Endothelial cell of umbilical vein (primary cell): Measurements from ENCODE around the gene MRPL54. TPM values are rescaled to one million over a fixed set of nuclear protein-coding genes. Genes with fewer than 3 reads are reported as not detected.

Experiments
- BruUV-seq: library from RNA; stranded (reverse); fragments of 400-500 nt; replicated peaks from 2 replicates; lab custom pipeline; 2021; lab: Mats Ljungman, UMichigan
- CTCF ChIA-PET: fragments of 300-600, 350-600 bp; sonication (Branson Sonifier 250); formaldehyde crosslinking; loops from one replicate; lab custom pipeline; 2021; ENCODE audit warnings: antibody characterized with exemption, inconsistent platforms; lab: Charles Lee
- POLR2A ChIA-PET: fragments of 300-600, 350-600 bp; sonication (Branson Sonifier 250); formaldehyde crosslinking; loops from one replicate; lab custom pipeline; 2021; ENCODE audit warnings: antibody characterized with exemption, inconsistent platforms; lab: Charles Lee
- DNase-seq: peaks from one replicate; pipeline ENCODE4 v3.0.0-alpha.2; 2011; ENCODE audit warnings: low read depth, low spot score
- FAIRE-seq: peaks from 2 replicates; lab custom pipeline; 2011; peaks lifted over from hg19 to GRCh38; lab: Jason Lieb, UNC
- H2AFZ ChIP-seq: 2 replicates; pipeline ENCODE4 v1.6.0; 2012; ENCODE audit warnings: low read depth, low read length, control low read depth, inconsistent platforms
- H3K27ac ChIP-seq: 2 replicates; pipeline ENCODE4 v1.5.1; 2011; ENCODE audit warnings: low read depth, mild to moderate bottlenecking, control low read depth, low read length, moderate library complexity; ENCODE audit not compliant: insufficient read depth
- H3K27me3 ChIP-seq, 2 experiments: 2 replicates each; pipeline versions ENCODE4 v1.6.0 to v1.6.1; 2011; ENCODE audit warnings: low read length in 2 of 2, mixed read lengths in 1 of 2; ENCODE audit not compliant: control insufficient read depth in 2 of 2, insufficient read depth in 2 of 2
- H3K36me3 ChIP-seq, 2 experiments: 2 replicates in 1 of 2; 3 replicates in 1 of 2; pipeline ENCODE4 v1.5.1; 2011; ENCODE audit warnings: low read length in 2 of 2, mild to moderate bottlenecking in 1 of 2, moderate library complexity in 1 of 2; ENCODE audit not compliant: control insufficient read depth in 2 of 2, insufficient read depth in 2 of 2; ENCODE audit errors: extremely low read depth in 1 of 2
- H3K4me1 ChIP-seq: 3 replicates; pipeline ENCODE4 v1.5.1; 2011; ENCODE audit warnings: mild to moderate bottlenecking, low read length; ENCODE audit not compliant: control insufficient read depth, insufficient read depth; ENCODE audit errors: extremely low read depth
- H3K4me2 ChIP-seq: 2 replicates; pipeline ENCODE4 v1.6.1; 2011; ENCODE audit warnings: low read length, control low read depth, mixed read lengths; ENCODE audit not compliant: insufficient read depth
- H3K4me3 ChIP-seq, 3 experiments: fragments of 200-600 bp in 1 of 3; sonication (generic), shearing (Covaris generic) in 1 of 3; replicated peaks in 1 of 3; 2 replicates each; pipeline ENCODE4 v1.5.1; 2011 to 2016; ENCODE audit warnings: control low read depth in 3 of 3, low read length in 3 of 3, mild to moderate bottlenecking in 2 of 3, inconsistent platforms in 1 of 3, low read depth in 1 of 3, moderate library complexity in 1 of 3; ENCODE audit not compliant: insufficient read depth in 1 of 3
- H3K79me2 ChIP-seq: 2 replicates; pipeline ENCODE4 v1.6.0; 2012; ENCODE audit warnings: low read length, inconsistent platforms; ENCODE audit not compliant: control insufficient read depth, insufficient read depth
- H3K9ac ChIP-seq: replicated peaks from 2 replicates; pipeline ENCODE3; 2011; ENCODE audit warnings: low read length, control low read depth; ENCODE audit not compliant: insufficient read depth; ENCODE audit errors: extremely low read depth
- H3K9me1 ChIP-seq: replicated peaks from 3 replicates; pipeline ENCODE4 v1.6.0; 2011; ENCODE audit warnings: mild to moderate bottlenecking, low read length; ENCODE audit not compliant: control insufficient read depth, insufficient read depth; ENCODE audit errors: extremely low read depth
- H3K9me3 ChIP-seq: replicated peaks from 2 replicates; pipeline ENCODE4 v1.5.1; 2012; ENCODE audit warnings: low read length, inconsistent platforms; ENCODE audit not compliant: control insufficient read depth, insufficient read depth
- H4K20me1 ChIP-seq: replicated peaks from 2 replicates; pipeline ENCODE3; 2011; ENCODE audit warnings: mild to moderate bottlenecking, low read length; ENCODE audit not compliant: control insufficient read depth, insufficient read depth; ENCODE audit errors: extremely low read depth
- CTCF ChIP-seq, 2 donors: IDR thresholded peaks; 1 replicate in 1 of 2; 2 replicates in 1 of 2; pipeline ENCODE4 v1.5.1; 2011; ENCODE audit warnings: low read length in 2 of 2, mild to moderate bottlenecking in 2 of 2, moderate library complexity in 2 of 2, control low read depth in 1 of 2, inconsistent platforms in 1 of 2, low read depth in 1 of 2; ENCODE audit not compliant: insufficient read depth in 1 of 2; ENCODE audit errors: extremely low read depth in 1 of 2
- GATA2 ChIP-seq: IDR thresholded peaks from 2 replicates; pipeline ENCODE4 v1.7.0; 2011; ENCODE audit warnings: low read depth, mild to moderate bottlenecking, moderate library complexity, mixed read lengths, low read length; ENCODE audit not compliant: insufficient read length, insufficient read depth
- dilution Hi-C: fragments of 300-500 bp; cut with MboI; formaldehyde crosslinking; loops from one replicate; pipeline ENCODE4 v1.15.0; 2019; ENCODE audit warnings: low sequenced_read_pairs; ENCODE audit not compliant: extremely low pct_ligation_motif_present
- intact Hi-C: fragments of 100-400 bp; cut with micrococcal nuclease; formaldehyde crosslinking; loops from one replicate; pipeline ENCODE4 v1.10.0; 2022
- polyA plus RNA-seq, 4 experiments: library from polyadenylated mRNA; depleted of rRNA in 3 of 4; stranded (reverse) in 3 of 4; unstranded in 1 of 4; fragments of >200 nt; gene quantifications; 2 replicates each; pipeline versions ENCODE4 v1.2.1 to v1.2.3, GENCODE V29; 2011 to 2012; ENCODE audit warnings: missing spikeins in 1 of 4
- total RNA-seq: library from RNA; stranded (reverse); gene quantifications from 2 replicates; pipeline ENCODE4 v1.2.3, GENCODE V29; 2021

MRPL54 gene
- total and polyA plus RNA-seq, 2 donors (not counting 3 experiments of a cell fraction or from before 2014, with no cell fraction given) = 76.3 to 93.1 TPM

- Histone ChIP-seq H3K4me2 (no peak overlapping the region), H3K4me1 (no peaks in the 10 kb centered on the region), H3K4me3 (no peak overlapping the region), H3K9ac (no peak overlapping the region), H3K36me3 (no peaks in the 10 kb centered on the region), H3K9me3 (peaks cover 2% of the 10 kb centered on the region), H3K27me3 (peaks cover 8 to 9% of the 10 kb centered on the region in 2 experiments), H4K20me1 (no peaks in the 10 kb centered on the region), H3K9me1 (no peaks in the 10 kb centered on the region), H2AFZ (no peak overlapping the region), H3K27ac (no peak overlapping the region), H3K79me2 (no peaks in the 10 kb centered on the region)
- TF ChIP-seq GATA2 = no peak
- TF ChIP-seq CTCF (IDR thresholded peaks at IDR 0.05; ENCODE audit: extremely low read depth in 1 of 2, insufficient read depth in 1 of 2, low read depth in 1 of 2, low read length in 2 of 2) = peak in 1 of 2 donors; percentile 4
- no peak for FAIRE-seq
- intact Hi-C loops = no loop called here
- no TSS peak for BruUV-seq
- no peak for DNase-seq
- ChIA-PET CTCF (interaction anchor here (1.5 kb wide), 1 partner anchor 38 kb away, joined by 5 read pairs; no protein-coding TSS in a partner anchor), POLR2A (no interaction called here)
- dilution Hi-C loops = no loop called here
Measured at GRCh38 chr19:3783660-3784584, 21.4 kb downstream of the MRPL54 start.
